Neural cell (in vitro differentiated cells): ENCODE data around the gene SHOX. TPM values are rescaled to one million over a fixed set of nuclear protein-coding genes. Genes with fewer than 3 reads are reported as not detected.
A peak's percentile ranks its signal among the peaks of the same experiment; 100 is the strongest.

Source experiments
- H2AFZ ChIP-seq: fragments of 200-600, 300-800 bp; sonication (generic), shearing (Covaris generic); 2 replicates; pipeline ENCODE4 v1.6.0; 2014; ENCODE audit warnings: low read depth, mild to moderate bottlenecking, antibody characterized with exemption, low read length, moderate library complexity
- H3F3A ChIP-seq: fragments of 200-600 bp; shearing (Covaris generic); 2 replicates; pipeline ENCODE4 v1.6.1; 2016; ENCODE audit warnings: mild to moderate bottlenecking, moderate library complexity, mixed read lengths, antibody characterized with exemption, low read length; ENCODE audit not compliant: insufficient read depth, poor library complexity, severe bottlenecking
- H3K27ac ChIP-seq: fragments of 200-600, 300-800 bp; sonication (generic), shearing (Covaris generic); 2 replicates; pipeline ENCODE4 v1.5.1; 2014; ENCODE audit warnings: mild to moderate bottlenecking, low read length, moderate library complexity
- H3K27me3 ChIP-seq: fragments of 300-800, 200-600 bp; sonication (generic), shearing (Covaris generic); 2 replicates; pipeline ENCODE4 v1.6.0; 2014; ENCODE audit warnings: mild to moderate bottlenecking, low read depth, low read length, moderate library complexity; ENCODE audit not compliant: insufficient read depth
- H3K36me3 ChIP-seq: fragments of 300-800, 200-600 bp; sonication (generic), shearing (Covaris generic); 2 replicates; pipeline ENCODE4 v1.5.1; 2014; ENCODE audit warnings: mild to moderate bottlenecking, antibody characterized with exemption, low read length, moderate library complexity; ENCODE audit not compliant: insufficient read depth
- H3K4me2 ChIP-seq: fragments of 300-800, 200-600 bp; sonication (generic), shearing (Covaris generic); 2 replicates; pipeline ENCODE4 v1.6.0; 2014; ENCODE audit warnings: mild to moderate bottlenecking, low read length
- H3K4me3 ChIP-seq: fragments of 300-800, 200-600 bp; sonication (generic), shearing (Covaris generic); 2 replicates; pipeline ENCODE4 v1.5.1; 2014; ENCODE audit warnings: mild to moderate bottlenecking, low read length, moderate library complexity
- H3K79me2 ChIP-seq: fragments of 200-600 bp; shearing (Covaris generic); replicated peaks from 2 replicates; pipeline ENCODE4 v1.6.0; 2014; ENCODE audit warnings: mild to moderate bottlenecking, low read length, moderate library complexity; ENCODE audit not compliant: insufficient read depth
- H3K9ac ChIP-seq: fragments of 300-800, 200-600 bp; sonication (generic), shearing (Covaris generic); 2 replicates; pipeline ENCODE4 v1.6.1; 2016; ENCODE audit warnings: mild to moderate bottlenecking, low read length, mixed read lengths
- H3K9me2 ChIP-seq: fragments of 200-600 bp; shearing (Covaris generic); 2 replicates; pipeline ENCODE4 v1.6.1; 2016; ENCODE audit warnings: mild to moderate bottlenecking, low read length, mixed read lengths; ENCODE audit not compliant: insufficient read depth
- H3K9me3 ChIP-seq: fragments of 200-600, 300-800 bp; sonication (generic), shearing (Covaris generic); 2 replicates; pipeline ENCODE4 v1.6.1; 2016; ENCODE audit warnings: mild to moderate bottlenecking, mixed run types, low read length, moderate library complexity, mixed read lengths
- H4K20me1 ChIP-seq: fragments of 200-600 bp; shearing (Covaris generic); 2 replicates; pipeline ENCODE4 v1.6.1; 2016; ENCODE audit warnings: mild to moderate bottlenecking, mixed run types; ENCODE audit not compliant: insufficient read depth
- CTCF ChIP-seq: fragments of 450-650 bp; IDR thresholded peaks from 2 replicates; pipeline ENCODE4 v1.5.1; 2014; ENCODE audit warnings: antibody characterized with exemption, mild to moderate bottlenecking, moderate library complexity; ENCODE audit not compliant: poor library complexity, severe bottlenecking
- EP300 ChIP-seq: fragments of 450-650 bp; conservative IDR thresholded peaks from 2 replicates; pipeline ENCODE4 v1.6.1; 2014; ENCODE audit warnings: antibody characterized with exemption, mild to moderate bottlenecking, moderate library complexity; ENCODE audit not compliant: poor library complexity, severe bottlenecking
- EZH2 ChIP-seq: fragments of 200-600, 300-800 bp; shearing (Covaris generic), sonication (generic); IDR thresholded peaks from 2 replicates; pipeline ENCODE4 v1.6.1; 2014; ENCODE audit warnings: antibody characterized with exemption, low read length, borderline replicate concordance, mild to moderate bottlenecking; ENCODE audit not compliant: insufficient read depth, poor library complexity, severe bottlenecking
- MXI1 ChIP-seq: fragments of 450-650 bp; conservative IDR thresholded peaks from 2 replicates; pipeline ENCODE4 v1.6.1; 2014; ENCODE audit warnings: antibody characterized with exemption, mild to moderate bottlenecking; ENCODE audit not compliant: poor library complexity, severe bottlenecking
- POLR2AphosphoS5 ChIP-seq: IDR thresholded peaks from 2 replicates; pipeline ENCODE4 v1.6.1; 2012
- RAD21 ChIP-seq: fragments of 450-650 bp; conservative IDR thresholded peaks from 2 replicates; pipeline ENCODE4 v1.6.1; 2014; ENCODE audit warnings: antibody characterized with exemption, mild to moderate bottlenecking, moderate library complexity
- REST ChIP-seq: IDR thresholded peaks from 2 replicates; pipeline ENCODE4 v1.6.1; 2012; ENCODE audit warnings: borderline replicate concordance
- SMC3 ChIP-seq: fragments of 450-650 bp; conservative IDR thresholded peaks from 2 replicates; pipeline ENCODE4 v1.6.1; 2014; ENCODE audit warnings: antibody characterized with exemption, mild to moderate bottlenecking, moderate library complexity; ENCODE audit not compliant: poor library complexity
- TAF1 ChIP-seq: IDR thresholded peaks from 2 replicates; pipeline ENCODE4 v1.6.1; 2012; ENCODE audit warnings: low read depth
- polyA plus RNA-seq: library from polyadenylated mRNA; depleted of rRNA; stranded (reverse); fragments of >200 nt; gene quantifications from 2 replicates; pipeline ENCODE4 v1.2.3, GENCODE V29; 2014

The SHOX gene
- polyA plus RNA-seq, 1 donor from 2014 or later = not detected

GRCh38 chrX:643911-644303 lies 13.3 kb downstream of the SHOX start:
- Histone ChIP-seq H2AFZ (no peak overlapping the region), H3F3A (no peaks in the 10 kb centered on the region), H3K9me3 (no peaks in the 10 kb centered on the region), H3K9me2 (no peaks in the 10 kb centered on the region), H3K4me3 (peak overlapping the region; percentile 57), H3K27me3 (peaks cover 80% of the 10 kb centered on the region), H3K27ac (no peak overlapping the region), H3K79me2 (no peaks in the 10 kb centered on the region), H3K4me2 (no peak overlapping the region), H3K9ac (no peak overlapping the region), H4K20me1 (no peaks in the 10 kb centered on the region), H3K36me3 (no peaks in the 10 kb centered on the region)
- TF ChIP-seq RAD21 (no peak), REST (no peak), EZH2 (peak; percentile 39), TAF1 (no peak), MXI1 (no peak), CTCF (no peak)

GRCh38 chrX:644304-645281 lies 14.0 kb downstream of the SHOX start:
- no peak overlapping the region for H3K4me2 ChIP-seq
- no peak overlapping the region for H3K27ac ChIP-seq
- peaks cover 73% of the 10 kb centered on the region for H3K27me3 ChIP-seq
- no peak overlapping the region for H3K9ac ChIP-seq
- no peaks in the 10 kb centered on the region for H3K9me3 ChIP-seq
- TF ChIP-seq RAD21 = no peak
- no peak for TF ChIP-seq REST
- TF ChIP-seq EP300 = no peak
- no peak for TF ChIP-seq TAF1
- no peak for TF ChIP-seq SMC3
- no peak for TF ChIP-seq POLR2AphosphoS5
- TF ChIP-seq CTCF = no peak
- TF ChIP-seq EZH2 = no peak
- TF ChIP-seq MXI1 = no peak
- no peaks in the 10 kb centered on the region for H3K36me3 ChIP-seq
- H4K20me1 ChIP-seq = no peaks in the 10 kb centered on the region
- H2AFZ ChIP-seq = no peak overlapping the region
- H3K4me3 ChIP-seq = peak overlapping the region; percentile 57
- H3K79me2 ChIP-seq = no peaks in the 10 kb centered on the region
- no peaks in the 10 kb centered on the region for H3K9me2 ChIP-seq
- no peaks in the 10 kb centered on the region for H3F3A ChIP-seq
